NOMO-1 treated with dmso at 0.1 percent for 144 hours (cell line): Measurements from ENCODE around the gene EVPL.
"Not testable (repeated sequence)": the region's sequence is repeated elsewhere in the genome, so short reads cannot be mapped to it uniquely, and the experiment has no call there.

ENCODE experiments used
- DNase-seq: peaks from one replicate; lab custom pipeline; 2025; ENCODE audit not compliant: unreplicated experiment; lab: John Stamatoyannopoulos, UW

EVPL gene

GRCh38 chr17:76000016-76000754 is 26.9 kb downstream of the EVPL start:
- DNase-seq: peak; percentile 37

GRCh38 chr17:75998327-75998795 is 28.7 kb downstream of the EVPL start:
- no peak for DNase-seq

DNA sequence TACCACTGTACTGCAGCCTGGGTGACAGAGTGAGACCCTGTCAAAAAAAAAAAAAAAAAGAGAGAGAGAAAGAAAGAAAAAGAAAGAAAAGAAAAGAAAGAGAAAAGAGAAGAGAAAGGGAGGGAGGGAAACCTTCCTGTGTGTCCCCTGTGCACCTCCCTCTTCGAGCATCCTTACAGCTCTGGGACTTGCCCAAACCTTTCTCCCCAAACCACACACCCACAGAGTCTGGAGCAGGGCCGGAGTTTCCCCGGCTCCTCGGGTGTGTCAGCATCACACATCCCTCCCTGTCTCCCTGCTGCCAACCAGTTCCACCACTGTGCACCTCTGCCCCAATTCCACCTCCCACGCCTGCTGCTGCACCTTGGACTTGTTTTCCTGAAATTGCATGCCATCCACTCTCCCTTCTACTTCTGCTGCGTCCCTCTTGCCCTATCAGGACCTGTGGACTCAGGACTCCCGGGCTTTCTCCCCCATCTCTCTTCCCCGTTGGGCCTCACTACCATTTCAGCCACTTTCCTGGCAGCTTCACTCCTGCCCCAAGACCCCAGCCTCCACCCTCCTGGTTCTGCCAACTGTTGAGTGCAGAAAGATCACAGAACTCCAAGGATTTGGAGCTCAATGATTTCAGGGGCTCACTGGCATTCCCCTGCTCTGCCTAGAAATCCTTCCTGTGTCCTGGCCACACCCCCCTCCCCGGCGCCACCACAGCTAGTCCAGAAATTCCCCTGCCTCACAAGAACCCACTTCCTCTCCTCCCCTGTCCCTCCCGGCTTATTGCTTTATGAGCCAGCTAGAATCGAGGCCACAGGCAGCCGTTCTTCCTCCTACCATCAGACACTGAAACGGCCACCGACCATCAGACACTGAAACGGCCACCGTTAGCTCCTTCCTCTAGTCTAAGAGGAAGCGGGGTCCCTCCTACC is 30.2 kb downstream of the EVPL start:
- DNase-seq: peak; percentile 76

- no peak for DNase-seq
These were observed 31.7 kb downstream of the EVPL start for GRCh38 chr17:75995385-75995925.

DNA sequence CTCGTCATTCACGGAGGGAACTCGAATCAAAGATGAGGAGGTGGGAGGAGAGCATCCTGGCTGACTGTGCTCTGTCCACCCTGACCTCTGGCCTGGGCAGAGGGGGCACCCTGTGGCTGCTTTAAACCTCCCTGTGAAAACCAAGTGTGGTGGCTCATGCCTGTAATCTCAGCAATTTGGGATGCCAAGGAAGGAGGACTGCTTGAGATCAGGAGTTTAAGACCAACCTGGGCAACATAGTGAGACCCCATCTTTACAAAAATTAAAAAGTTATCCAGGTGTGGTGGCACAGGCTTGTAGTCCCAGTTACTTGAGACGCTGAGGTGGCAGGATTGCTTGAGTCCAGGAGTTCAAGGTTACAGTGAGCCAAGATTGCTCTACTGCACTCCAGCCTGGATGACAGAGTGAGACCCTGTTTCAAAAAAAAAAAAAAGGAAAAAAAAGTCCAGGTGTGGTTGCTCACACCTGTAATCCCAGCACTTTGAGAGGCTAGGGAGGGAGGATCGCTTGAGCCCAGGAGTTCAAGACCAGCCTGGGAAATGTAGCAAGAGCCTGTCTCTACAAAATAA is 32.2 kb downstream of the EVPL start:
- DNase-seq: no peak

DNA sequence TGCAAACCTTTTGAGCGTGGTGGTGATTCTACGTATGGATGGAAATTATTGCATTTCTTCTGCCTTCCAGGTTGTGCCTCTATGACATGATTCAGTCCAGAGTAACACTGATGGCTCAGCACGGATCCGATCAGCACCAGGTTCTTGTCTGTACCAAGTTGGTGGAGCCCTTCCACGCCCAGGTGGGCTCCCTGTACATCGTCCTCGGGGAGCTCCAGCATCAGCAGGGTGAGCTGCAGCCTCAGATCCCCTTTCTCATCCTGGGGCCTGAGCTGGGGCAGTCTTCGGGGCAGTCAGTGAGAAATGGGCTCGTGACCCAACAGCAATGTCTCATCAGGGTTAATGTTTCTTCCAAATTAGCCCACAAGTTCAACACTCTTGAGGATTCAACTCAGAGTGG is 35.7 kb downstream of the EVPL start:
- no peak for DNase-seq

DNA sequence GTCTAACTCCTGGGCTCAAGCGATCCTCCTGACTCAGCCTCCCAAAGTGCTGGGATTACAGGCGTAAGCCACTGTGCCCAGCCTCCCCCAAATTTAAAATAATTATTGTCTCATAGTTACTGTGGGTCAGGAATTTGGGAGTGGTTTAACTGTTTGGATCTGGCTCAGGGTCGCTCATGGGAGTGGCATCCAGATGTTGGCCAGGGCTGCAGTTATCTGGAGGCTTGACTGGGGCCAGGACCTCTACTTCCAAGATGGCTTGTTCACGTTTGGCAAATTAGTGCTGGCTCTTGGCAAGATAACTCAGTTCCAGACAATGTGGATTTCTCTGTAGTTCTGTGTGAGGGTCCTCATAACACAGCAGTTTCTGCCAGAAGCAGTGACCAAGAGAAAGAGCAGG is 40.1 kb downstream of the EVPL start:
- DNase-seq: no peak

DNA sequence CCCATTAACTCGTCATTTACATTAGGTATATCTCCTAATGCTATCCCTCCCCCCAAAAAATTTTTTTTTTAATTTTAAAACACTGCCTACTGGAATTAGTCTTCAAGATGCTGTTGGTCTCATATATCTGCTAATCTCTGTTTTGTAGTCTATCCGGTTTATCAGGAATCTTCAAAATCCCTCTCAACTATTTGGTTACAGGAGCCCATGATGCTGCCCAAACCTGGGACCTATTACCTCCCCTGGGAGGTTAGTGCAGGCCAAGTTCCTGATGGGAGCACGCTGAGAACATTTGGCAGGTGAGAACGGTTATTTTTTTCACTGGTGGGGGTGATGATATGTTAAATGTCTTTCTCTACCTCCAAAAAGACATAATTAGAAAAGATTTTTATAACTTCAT is 41.1 kb downstream of the EVPL start:
- DNase-seq: no peak

- DNase-seq: peak; percentile 53
These were observed 43.5 kb downstream of the EVPL start for GRCh38 chr17:75983501-75984181.

- no peak for DNase-seq
These were observed 46.0 kb downstream of the EVPL start for GRCh38 chr17:75981019-75981615.

DNA sequence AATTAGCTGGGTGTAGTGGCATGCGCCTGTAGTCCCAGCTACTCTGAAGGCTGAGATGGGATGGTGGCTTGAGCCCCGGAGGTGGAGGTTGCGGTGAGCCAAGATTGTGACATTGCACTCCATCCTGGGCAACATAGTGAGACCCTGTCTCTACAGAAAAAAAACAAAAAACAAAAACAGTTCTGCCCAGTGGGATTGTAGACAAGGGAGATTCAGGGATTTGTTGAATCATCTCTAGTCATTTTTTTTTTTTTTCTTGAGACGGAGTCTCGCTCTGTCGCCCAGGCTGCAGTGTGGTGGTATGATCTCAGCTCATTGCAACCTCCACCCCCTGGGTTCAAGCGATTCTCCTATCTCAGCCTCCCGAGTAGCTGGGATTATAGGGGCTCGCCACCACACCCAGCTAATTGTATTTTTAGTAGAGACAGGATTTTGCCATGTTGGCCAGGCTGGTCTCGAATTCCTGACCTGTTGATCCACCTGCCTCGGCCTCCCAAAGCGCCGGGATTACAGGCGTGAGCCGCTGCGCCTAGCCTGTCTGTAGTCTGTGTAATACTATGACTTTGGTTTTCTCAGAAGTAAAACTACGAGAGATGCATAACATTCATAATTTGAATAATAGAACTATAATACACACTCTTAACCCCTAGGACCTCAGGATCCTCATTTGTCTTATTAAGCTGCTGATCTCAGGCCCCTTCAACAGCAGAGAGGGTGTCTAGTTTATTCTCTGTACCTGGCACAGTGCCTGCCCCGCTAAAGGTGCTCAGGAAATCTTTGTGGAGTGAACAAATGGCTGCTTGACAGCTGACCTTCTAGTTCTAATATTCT is 46.7 kb downstream of the EVPL start:
- no peak for DNase-seq

DNA sequence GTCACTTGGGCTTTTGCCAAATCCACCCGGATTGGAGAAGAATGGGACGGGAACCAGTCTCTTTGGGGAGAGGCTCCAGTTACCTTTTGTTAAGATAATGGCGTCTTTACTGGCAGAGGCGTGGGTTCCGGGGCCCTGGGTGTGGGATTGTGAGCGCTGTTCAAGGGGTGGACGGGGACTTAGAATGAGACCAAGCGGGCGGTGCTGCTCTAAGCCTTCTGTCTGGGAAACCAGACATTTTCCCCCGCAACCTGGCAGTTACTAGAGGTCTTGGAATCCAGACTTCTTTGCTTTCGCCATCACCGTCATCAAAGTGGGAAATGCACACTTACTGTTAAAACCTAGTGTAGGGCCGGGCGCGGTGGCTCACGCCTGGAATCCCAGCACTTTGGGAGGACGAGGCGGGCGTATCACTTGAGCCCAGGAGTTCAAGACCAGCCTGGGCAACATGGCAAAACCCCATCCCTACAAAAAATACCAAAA is 47.4 kb downstream of the EVPL start:
- peak; percentile 71 for DNase-seq

GRCh38 chr17:75978938-75979704 is 48.0 kb downstream of the EVPL start, which contains the start of the genes ACOX1 and TEN1:
Gene ACOX1 (minus strand): TSS chr17:75979166. CDS start chr17:75979073, 93 bp downstream.
Gene TEN1 (plus strand): TSS chr17:75979240. CDS start chr17:75986193, 6,953 bp downstream.
- peak; percentile 94 for DNase-seq

GRCh38 chr17:75976175-75976848 is 50.8 kb downstream of the EVPL start:
- DNase-seq: no peak

- DNase-seq: no peak
These were observed 51.3 kb downstream of the EVPL start for GRCh38 chr17:75975757-75976174.

- DNase-seq: not testable (repeated sequence)
These were observed 51.9 kb downstream of the EVPL start for GRCh38 chr17:75975187-75975586.

DNA sequence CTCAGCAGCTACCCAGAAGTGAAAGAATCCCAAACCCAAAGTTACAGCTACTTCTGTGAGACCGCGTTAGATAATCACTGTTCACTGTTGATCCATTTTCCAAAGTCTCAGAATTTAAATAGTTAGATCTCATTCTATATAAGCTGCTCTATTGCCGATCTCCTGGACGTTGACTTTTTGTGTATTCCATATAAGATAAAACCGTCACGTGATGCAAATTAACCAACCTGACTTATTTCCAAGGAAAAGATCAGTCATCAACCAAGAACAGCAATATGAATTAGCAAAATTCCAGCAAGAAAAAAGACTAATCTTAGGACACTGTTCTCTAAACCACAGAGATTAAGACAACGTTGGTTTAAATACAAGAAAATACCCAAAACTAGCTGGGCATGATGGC is 56.5 kb downstream of the EVPL start:
- DNase-seq: no peak

- peak; percentile 6 for DNase-seq
These were observed 57.0 kb downstream of the EVPL start for GRCh38 chr17:75970011-75970523.
